Activated naive CD4-positive, alpha-beta T cell treated with Interleukin-2 at 50 U/mL for 16 hours (primary cell): ENCODE measurements around the gene MRPS18A.
"Not testable (repeated sequence)": the region's sequence is repeated elsewhere in the genome, so short reads cannot be mapped to it uniquely, and the experiment has no call there.

Source experiments
- DNase-seq: peaks from one replicate; pipeline ENCODE4 v3.0.0-alpha.2; 2020

MRPS18A gene

DNA sequence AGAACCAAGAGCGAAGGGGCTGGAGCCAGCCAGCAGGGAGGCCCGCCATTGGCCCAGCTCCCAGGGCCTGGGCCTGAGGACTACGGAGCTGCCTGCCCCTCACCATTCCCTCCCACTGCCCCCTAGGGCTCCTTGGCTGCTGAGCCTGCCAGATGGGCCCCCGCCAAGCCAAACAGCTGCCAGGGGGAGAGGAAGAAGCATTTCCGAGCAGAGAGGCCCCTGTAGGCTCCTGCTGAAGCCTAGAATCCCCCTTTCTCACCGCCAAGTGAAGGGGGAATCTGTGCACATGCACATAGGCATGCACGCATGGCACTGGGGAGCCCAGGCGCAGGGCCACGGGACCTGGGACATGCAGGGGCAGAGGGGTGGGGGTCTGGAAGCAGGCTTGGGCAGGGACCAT lies 28.5 kb upstream of the MRPS18A start:
- DNase-seq, result no peak

DNA sequence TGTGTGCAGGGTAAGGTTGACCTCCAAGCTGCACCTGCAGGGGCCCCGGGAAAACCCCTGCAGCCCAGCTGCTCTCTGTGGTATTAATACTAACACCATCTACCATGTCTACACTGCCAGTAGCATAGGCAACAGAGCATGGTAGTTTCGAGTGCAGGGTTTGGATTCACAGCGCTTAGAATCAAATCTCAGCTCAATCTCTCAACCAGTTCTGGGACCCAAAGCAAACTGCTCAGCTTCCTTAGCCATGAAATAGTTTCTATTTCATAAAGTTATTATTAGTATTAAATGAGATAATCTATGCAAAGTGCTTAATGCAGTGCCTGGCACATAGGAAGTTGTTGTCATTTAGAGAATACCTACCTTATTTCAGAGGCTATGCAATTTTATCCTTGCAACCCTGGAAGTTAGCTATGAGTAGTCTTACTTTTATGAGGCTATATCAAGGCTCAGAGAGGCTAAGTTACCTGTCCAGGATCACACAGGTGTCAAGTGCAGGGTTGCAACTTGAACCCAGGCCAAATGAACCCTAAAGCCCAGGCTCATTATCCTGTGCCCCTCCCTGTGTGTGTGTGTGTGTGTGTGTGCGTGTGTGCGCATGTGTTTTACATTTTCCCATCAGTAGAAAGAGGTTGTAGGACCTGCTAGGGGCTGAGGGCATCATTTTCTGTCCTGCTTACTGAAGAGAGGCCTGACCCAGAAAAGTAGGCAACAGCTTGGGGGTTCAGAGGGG lies 27.6 kb upstream of the MRPS18A start:
- no peak for DNase-seq

DNA sequence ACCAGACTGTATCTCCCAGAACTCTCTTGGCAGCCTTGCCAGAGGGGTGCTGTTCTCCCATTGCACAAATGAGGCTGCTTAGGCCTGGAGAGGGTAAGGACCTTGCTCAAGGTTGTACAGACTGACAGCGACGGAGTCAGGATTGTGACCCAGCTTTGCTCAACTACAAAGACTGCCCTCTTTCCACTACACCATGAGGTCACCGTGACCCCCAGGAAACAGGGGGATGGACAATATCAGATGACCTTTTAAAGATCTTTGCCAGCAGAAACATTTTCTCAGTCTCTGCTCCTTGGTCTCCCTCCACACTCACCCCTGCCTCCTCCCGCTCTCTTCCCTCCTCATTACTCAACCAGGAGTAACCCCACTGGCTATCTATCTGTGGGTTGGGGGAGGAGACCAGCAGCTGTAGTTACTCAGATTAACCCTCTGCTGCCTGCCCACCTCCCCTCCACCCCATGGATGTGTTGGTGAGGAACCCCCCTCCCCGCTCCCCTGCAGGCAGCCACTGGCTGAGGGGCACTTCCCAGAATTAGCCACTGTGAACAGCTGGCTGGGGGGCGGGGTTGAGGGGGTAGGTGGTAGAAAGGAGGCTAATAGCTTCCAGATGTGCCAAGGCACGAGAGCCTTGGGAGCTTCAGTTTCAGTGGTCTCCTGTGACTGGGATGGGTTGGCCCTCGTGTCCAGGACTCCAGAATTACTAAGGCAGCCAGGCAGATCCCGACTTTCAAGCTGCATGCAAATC lies 26.9 kb upstream of the MRPS18A start:
- no peak for DNase-seq

DNA sequence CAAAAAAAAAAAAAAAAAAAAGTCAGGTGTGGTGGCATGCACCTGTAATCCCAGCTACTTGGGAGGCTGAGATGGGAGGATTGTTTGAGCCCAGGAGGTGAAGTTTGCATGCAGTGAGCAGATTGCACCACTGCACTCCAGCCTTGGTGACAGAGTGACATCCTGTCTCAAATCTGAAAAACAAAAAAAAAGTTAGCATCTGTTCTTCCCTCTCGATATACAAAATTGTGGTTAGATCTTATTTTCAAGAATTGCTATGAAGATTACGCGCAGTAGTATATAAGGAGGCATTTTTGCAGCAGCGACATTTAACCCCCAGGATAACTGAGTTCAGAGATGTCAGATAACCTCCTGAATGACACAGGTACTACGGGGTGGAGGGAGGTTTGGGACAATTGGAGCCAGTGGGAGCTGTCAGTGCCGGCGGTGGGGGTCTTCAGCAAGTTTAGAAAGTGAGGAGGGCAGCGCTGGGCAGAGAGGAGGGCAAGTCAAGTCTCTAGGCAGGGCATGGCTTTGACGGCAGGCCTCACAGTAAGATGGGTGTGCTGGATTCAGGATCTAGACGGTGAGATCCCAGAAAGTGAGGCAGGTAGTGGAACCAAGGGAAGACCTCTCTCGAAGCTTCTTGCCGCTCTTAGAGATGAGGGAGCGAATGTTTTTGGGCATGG lies 26.2 kb upstream of the MRPS18A start:
- no peak for DNase-seq

DNA sequence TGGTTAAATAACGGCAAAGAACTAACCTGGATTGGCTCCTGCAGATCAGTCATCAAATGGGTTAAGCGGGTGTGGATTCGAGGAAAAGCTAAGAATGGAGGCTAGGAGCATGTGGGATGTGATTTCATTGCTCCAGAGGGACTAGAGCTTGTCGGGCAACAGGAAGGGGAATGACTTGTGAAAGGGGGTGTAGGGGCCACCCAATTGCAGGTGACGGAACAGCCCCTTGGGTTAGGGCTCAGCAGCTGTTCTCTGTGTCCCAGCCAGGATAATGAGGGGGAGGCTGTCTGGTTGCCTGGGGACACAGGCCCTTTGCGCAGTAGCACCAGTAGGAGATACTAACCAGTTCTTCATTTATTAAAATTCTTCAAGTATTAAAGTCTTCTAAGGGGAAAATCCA lies 25.0 kb upstream of the MRPS18A start:
- no peak for DNase-seq

DNA sequence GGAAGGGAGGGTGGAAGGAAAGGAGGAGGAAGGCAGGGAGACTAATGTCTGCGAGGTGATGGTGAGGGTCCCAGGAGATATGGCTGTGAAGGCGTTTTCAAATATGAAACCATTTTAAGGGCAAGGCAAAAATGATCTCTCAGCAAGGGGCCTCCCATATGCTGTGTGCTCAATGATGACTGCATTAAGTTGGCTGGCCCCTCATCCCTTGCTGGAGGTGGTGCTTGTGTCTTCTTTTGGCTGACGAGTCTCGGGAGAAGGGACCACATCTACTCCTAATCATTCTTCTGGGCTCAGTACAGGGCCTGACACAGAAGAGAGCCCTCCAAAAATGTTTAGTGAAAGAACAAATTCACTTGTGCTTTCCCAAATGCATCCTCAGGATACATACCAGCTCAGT lies 23.0 kb upstream of the MRPS18A start:
- no peak for DNase-seq

DNA sequence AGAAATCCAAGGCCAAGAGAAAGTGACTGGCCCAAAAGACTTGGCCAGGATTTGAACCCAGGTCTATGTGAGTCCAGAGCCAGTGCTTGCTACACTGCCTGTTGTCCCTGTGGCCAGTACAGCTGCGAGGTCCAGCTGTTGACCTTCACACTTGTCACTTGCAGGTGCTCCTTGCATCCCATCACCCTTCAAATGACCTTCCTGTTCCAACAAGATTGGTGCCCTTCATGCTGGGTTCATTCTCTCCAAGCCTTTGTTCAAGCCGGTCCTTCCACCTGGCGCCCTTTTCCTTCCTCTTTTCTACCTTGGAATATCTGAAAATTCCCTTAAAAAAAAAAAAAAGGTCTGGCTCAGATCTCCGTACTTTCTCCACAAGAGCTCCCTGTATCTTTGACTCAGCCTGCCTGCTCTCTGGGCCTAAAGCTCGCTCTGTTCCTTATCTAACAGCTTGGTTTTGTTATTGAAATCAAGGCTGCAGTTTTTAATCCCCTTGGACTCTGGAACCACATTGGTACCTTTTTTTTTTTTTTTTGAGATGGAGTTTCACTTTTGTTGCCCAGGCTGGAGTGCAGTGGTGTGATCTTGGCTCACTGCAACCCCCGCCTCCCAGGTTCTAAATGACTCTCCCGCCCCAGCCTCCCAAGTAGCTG lies 22.2 kb upstream of the MRPS18A start:
- DNase-seq, result no peak

DNA sequence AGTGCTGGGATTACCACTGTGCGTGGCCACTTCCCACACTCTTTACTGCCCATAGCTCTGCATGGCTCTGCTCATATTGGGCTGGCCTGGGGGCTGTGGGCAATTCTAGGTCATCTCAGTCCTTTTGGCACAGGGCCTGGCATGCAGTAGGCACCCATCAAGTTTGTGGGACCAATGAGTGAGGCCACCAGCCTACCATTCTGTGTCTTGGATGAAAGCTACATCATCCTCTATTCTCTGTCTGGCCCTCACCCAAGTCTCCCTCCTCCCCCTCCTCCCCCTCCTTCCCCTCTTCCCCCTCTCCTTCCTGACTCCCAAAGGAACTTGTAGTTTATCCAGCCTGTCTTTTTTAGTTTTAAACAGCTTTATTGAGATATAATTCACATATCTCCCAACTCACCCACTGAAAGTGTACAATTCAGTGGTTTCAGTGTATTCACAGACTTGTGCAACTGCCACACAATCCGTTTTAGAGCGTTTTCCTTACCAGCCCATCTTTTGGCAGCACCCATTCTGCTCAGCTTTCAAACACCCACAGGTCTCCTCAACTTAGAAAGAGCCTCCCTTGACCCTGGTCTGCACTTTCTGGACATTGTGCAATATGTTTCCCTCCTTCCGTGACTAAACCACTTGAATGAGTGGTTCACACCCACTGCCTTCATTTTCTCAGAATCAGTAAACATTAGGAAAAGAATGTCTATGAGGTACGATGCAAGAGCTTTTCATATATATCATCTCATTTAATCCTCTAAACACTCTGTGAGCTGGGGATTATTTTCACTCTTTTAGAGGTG lies 21.5 kb upstream of the MRPS18A start:
- DNase-seq, result no peak

DNA sequence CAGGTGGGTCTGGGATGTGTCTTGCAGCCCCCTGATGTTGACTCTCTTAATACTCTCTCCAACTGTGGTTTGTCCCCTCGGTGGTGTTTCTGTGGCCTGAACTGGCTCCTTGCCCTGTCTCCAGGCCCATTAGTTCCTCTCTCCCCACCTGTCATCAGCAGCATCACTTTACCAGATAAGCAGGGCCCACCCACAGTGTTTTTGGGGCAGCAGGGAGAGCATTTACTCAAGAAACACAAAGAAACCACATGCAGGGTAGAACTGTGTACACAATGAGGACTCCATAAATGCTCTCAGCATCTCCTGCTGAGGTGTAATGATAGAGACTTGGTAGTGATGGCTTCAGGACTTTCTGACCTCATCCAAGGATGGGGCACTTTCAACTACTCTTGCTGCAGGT lies 20.2 kb upstream of the MRPS18A start:
- no peak for DNase-seq

DNA sequence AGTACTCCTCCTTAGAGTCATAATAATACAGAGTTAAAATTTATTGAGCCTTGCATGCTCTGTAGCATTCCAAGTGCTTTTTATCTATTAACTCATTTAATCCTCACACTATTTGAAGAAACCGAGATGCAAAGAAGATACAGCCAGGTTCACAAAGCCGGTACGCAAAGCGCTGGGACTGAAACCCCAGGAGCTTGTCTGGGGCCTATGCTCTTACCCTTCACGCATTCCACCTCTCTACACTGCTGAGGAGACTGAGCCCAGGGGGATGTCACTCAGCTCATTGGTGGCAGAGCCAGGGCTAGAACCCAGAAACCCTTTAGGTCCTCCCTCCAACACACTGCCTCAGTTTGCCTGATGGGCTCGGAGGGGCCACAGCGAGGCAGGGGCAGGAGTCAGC lies 19.7 kb upstream of the MRPS18A start:
- DNase-seq, result no peak

DNA sequence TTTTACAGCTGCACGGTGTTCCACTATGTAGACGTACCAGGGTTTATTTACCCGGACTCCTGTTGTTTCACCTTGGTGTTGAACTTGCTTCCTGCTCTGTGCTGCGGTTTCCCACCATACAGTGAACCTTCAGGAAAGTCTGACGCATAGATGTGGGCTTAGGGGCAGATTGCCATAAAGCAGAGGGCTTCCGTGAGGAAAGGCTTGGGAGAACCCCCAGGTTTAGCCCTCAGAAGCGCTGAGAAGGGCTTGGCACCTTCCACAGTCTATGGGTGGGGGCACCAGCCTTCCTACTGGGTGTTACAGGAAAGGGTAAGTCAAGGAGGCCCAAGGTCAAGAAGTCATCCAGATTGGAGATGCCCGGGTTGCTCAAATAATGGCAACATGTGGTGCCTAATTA lies 19.2 kb upstream of the MRPS18A start:
- no peak for DNase-seq

DNA sequence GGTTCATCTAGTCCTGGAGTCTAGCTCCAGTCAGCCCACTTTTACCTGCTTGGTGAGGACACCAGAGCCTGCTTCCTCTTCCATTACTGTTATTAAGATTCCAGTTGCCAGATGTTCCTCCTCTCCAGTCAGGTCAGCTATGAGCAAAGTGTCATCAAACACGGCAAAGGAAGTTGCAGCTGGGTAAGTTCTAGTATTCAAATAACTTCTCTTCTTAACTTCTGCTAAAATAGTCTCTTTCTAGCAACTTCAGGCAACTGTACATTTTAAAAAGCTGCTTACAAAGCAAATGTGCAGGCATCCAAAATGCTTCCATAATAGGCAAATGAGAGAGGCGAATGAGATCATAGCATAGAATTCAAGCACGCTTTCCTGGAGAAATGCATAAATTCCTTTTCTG lies 18.4 kb upstream of the MRPS18A start:
- DNase-seq, result no peak

DNA sequence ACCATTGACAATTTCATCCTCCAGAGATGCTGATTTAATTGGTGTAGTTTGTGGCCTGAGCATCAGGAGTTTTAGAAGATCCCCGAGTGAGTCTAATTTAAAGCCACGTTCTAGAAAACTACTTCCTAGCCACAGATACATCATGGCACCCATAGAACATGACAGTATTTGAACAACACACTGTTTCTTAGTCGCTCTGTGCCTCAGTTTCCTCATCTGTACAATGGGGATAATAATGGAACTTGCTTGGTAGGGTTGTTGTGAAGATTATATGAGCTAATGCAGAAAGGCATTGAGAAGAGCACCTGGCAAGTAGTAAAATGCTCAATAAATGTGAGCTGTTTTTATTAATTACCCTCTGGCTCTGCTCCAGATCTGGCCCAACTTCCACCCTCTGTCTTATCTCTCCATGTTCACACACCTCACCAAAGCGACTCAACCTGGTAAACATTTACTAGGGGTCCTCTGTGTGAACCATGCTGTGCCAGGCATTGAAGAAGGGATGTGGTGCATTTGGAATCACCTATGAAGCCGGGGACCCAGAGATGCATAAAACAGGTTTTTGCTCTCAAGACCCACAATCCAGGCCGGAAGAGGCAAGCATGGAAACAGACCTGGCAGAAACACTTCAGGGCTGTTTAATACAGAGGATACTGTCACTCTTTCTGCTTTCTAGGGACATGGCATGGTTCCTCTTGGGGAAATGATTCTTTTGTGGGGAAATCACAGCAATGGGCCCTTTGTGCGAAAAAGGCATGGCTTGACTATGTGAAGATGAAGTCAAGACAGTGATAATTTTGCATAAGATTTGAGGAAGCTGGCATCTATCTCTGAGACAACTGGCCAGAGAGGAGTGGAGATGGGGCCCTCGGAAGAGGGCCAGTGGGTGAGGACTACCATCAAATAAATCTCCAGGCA lies 16.2 kb upstream of the MRPS18A start:
- DNase-seq, result no peak

DNA sequence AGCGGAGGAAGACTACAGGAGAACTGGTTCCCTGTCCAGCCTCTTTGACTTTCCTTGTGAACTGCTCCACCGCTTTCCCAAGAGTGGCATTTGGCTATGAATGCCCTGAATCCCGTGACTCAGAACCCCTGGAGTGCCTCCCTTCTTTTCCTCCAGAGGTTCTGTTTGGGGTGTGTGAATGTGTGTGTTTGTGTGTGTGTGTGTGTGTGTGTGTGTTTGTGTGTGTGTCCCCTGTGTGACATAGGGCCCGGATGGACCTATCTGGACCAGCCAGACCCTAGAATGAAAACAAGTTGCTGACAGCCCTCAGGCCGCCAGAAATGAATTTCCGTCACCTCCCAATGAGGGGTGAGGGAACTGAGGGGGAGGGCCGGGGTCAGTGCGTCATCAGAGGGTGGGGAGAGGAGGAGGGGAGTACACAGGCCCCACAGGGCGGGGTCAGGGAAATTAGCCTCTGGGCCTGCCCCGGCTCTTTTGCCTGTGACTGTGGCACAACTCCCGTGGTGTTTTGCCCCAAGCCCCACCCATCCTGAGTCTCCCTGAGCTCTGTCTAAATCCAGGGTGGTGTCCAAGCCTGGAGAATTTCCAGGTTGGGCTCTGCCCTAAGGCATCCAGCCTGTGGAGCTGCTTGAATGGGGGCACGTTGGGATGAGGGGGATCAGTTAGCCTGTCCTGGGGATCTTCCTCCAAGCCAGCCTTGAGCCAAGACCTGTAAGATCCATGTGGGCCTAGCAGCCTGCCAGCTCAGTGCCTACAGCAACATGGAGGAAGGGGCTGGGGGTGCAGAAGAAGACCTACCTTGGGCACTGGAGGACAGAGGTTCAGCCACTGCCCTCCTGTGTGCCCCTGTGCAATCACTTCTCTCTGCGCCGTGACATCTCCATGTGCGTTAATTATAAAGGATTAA lies 15.2 kb upstream of the MRPS18A start:
- DNase-seq, result no peak

DNA sequence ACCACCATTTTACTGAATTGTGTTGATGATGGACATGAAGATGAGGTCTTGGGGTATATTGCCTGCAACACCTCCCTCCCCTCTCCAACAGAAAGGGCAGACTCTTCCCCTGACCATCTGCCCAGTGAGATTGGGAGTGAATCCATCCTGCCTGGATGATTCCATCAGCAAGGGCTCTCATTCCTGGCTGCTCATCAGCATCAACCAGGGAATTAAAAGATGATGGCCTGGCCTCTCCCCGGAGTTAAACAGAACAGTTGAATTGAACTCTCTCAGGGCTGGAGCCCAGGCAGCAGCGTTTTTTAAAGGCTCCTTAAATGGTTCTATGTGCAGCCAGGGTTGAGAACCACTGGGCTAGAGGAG lies 14.6 kb upstream of the MRPS18A start:
- DNase-seq, result no peak

DNA sequence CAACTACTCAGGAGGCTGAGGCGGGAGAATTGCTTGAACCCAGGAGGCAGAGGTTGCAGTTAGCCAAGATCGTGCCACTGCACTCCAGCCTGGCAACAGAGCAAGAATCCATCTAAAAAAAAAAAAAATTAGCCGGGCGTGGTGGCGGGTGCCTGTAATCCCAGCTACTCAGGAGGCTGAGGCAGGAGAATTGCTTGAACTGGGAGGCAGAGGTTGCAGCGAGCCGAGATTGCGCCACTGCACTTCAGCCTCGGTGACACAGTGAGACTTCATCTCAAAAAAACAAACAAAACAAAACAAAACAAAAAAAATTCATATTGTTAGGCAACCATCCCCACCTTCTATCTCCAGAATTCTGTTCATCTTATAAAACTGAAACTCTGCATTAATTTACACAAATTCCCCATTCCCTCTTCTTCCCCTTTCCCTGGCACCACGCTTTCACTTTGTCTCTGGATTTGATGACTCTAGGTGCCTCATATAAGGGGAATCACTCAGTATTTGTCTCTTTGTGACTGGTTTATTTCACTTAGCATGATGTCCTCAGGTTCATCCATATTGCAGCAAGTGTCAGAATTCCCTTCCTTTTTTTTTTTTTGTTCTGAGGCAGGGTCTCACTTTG lies 13.5 kb upstream of the MRPS18A start:
- not testable (repeated sequence) for DNase-seq

DNA sequence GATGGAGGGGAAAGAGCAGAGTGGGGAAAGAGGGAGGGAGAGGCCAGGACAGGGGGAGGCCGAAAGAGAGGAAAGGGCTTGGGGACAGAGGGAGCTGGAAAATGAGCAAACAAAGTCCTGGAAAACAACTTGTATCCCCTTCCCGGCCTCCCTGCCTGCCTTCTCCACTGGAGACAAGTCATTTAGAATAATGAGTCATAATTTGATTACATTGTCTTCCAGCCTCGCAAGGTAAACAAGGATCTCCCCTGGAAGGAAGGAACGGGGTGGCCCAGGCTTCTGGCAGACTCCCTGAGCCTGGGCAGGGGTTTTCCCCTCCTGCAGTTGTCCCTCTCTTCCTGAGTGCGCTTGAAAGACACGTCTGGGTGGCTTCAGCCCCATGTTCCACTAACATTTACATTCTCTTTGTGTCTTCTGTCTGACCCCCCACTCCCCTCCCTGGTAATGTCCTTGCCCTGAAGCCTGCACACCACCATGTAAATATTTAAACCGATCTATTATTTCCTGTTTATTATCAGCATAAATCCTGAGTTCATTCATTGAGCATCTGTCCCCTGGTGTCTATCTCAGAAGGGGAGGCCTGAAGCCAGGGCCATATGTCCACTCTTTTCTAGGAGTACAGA lies 12.1 kb upstream of the MRPS18A start:
- DNase-seq, result no peak

DNA sequence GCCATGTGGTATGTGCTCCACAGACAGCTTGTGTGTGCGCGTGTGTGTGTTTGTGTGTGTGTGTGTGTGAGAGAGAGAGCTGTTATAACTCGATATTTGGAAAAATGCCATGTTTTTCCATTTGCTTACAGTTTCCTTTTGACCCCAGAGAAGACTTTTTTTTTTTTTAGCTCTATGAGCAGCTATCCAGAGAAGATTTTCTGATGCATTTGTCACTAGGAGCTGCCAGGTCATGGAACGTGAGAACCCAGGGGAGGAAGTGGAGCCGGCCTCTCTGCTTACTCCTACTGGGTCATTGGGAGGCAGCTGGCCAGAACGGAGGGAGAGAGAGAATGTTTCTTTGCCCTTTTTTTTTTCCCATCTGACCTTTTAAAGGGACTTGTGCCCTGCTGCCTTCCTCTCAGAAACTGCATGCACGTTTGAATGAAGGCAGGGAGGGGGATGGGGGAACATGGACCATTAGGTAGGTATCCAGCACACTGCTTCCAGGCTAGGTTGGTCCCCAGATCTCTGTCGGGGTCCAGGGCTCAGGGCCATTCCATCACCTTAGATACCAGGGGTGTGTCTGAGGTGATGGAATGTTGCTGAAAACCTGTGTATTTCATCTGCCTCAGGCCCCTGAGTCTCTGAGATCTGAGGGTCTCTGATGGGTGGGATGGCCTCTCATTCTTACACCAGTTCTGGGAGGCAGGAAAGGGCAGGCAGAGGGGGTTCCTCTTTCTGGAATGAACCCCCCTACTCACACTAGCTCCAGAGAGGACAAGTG lies 11.2 kb upstream of the MRPS18A start:
- no peak for DNase-seq

DNA sequence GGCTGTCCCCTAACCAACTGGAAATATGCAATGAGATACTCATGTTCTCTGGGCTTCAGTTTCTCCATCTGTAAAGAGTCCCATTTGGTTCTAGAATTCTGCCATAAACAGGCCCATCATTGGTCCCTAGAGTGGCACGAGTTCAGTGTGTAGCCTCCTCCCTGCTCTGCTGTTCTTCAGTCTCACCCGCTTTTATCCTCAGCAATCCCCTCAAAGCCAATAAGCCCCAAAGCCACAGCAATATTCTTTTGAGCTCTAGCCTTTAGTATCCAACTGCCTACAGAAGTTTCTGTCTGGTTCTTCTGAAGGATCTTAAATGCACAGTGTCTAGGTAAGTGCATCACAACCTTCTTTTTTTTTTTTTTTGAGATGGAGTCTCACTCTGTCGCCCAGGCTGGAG lies 9.8 kb upstream of the MRPS18A start:
- DNase-seq, result no peak
